Trophoblast cell (in vitro differentiated cells and primary cell): ENCODE measurements around the gene PLCG1.
A peak's percentile ranks its signal among the peaks of the same experiment; 100 is the strongest.

Source experiments
- DNase-seq, 2 donors: peaks; one replicate each; pipeline ENCODE4 v3.0.0-alpha.2; 2016
- H2AFZ ChIP-seq: 2 replicates; pipeline ENCODE4 v1.6.1; 2013; ENCODE audit warnings: low read length, moderate library complexity, mild to moderate bottlenecking; ENCODE audit not compliant: insufficient read depth, poor library complexity
- H2AK5ac ChIP-seq: 2 replicates; pipeline ENCODE4 v1.6.1; 2013; ENCODE audit warnings: mild to moderate bottlenecking, low read length
- H2BK120ac ChIP-seq: 2 replicates; pipeline ENCODE4 v1.6.1; 2013; ENCODE audit warnings: low read length, mild to moderate bottlenecking, moderate library complexity; ENCODE audit not compliant: insufficient read depth, poor library complexity
- H2BK12ac ChIP-seq: 2 replicates; pipeline ENCODE4 v1.6.1; 2013; ENCODE audit warnings: mild to moderate bottlenecking, low read length, moderate library complexity
- H2BK5ac ChIP-seq: 2 replicates; pipeline ENCODE4 v1.6.1; 2013; ENCODE audit warnings: low read length, low read depth, moderate library complexity, mild to moderate bottlenecking; ENCODE audit not compliant: poor library complexity
- H3K14ac ChIP-seq: 2 replicates; pipeline ENCODE4 v1.6.1; 2013; ENCODE audit warnings: mild to moderate bottlenecking, low read length
- H3K18ac ChIP-seq: 2 replicates; pipeline ENCODE4 v1.6.1; 2013; ENCODE audit warnings: mild to moderate bottlenecking, low read length
- H3K23ac ChIP-seq: 2 replicates; pipeline ENCODE4 v1.6.1; 2013; ENCODE audit warnings: low read length
- H3K27ac ChIP-seq: 2 replicates; pipeline ENCODE4 v1.5.1; 2013; ENCODE audit warnings: low read depth, mild to moderate bottlenecking, inconsistent platforms, low read length, moderate library complexity
- H3K27me3 ChIP-seq: 2 replicates; pipeline ENCODE4 v1.6.1; 2013; ENCODE audit warnings: inconsistent platforms, mild to moderate bottlenecking, low read length, moderate library complexity; ENCODE audit not compliant: insufficient read depth
- H3K36me3 ChIP-seq, 2 experiments: 1 replicate in 1 of 2; 2 replicates in 1 of 2; pipeline ENCODE4 v1.6.1; 2013; ENCODE audit warnings: low read length in 2 of 2, mild to moderate bottlenecking in 2 of 2, moderate library complexity in 1 of 2; ENCODE audit not compliant: insufficient read depth in 2 of 2, control insufficient read depth in 1 of 2
- H3K4ac ChIP-seq: 2 replicates; pipeline ENCODE4 v1.6.1; 2013; ENCODE audit warnings: low read depth, mild to moderate bottlenecking, low read length, moderate library complexity
- H3K4me1 ChIP-seq, 2 experiments: 1 replicate in 1 of 2; 2 replicates in 1 of 2; pipeline ENCODE4 v1.6.1; 2013; ENCODE audit warnings: low read length in 2 of 2, mild to moderate bottlenecking in 2 of 2, moderate library complexity in 1 of 2; ENCODE audit not compliant: insufficient read depth in 2 of 2, control insufficient read depth in 1 of 2
- H3K4me2 ChIP-seq: 2 replicates; pipeline ENCODE4 v1.6.1; 2013; ENCODE audit warnings: inconsistent platforms, mild to moderate bottlenecking, low read length, moderate library complexity
- H3K4me3 ChIP-seq: 2 replicates; pipeline ENCODE4 v1.5.1; 2013; ENCODE audit warnings: mild to moderate bottlenecking, low read depth, low read length, inconsistent platforms
- H3K79me1 ChIP-seq: one replicate; pipeline ENCODE4 v1.6.1; 2013; ENCODE audit warnings: low read length
- H3K79me2 ChIP-seq: 2 replicates; pipeline ENCODE4 v1.6.1; 2013; ENCODE audit warnings: low read length, mild to moderate bottlenecking; ENCODE audit not compliant: control insufficient read depth, insufficient read depth, poor library complexity
- H3K9ac ChIP-seq: 2 replicates; pipeline ENCODE4 v1.6.1; 2013; ENCODE audit warnings: mild to moderate bottlenecking, low read length
- H3K9me3 ChIP-seq: 2 replicates; pipeline ENCODE4 v1.6.1; 2013; ENCODE audit warnings: low read depth, mild to moderate bottlenecking, control low read depth, inconsistent platforms, low read length; ENCODE audit not compliant: insufficient read depth
- H4K12ac ChIP-seq: 2 replicates; pipeline ENCODE4 v1.6.1; 2013; ENCODE audit warnings: low read depth, mild to moderate bottlenecking, low read length, moderate library complexity
- H4K8ac ChIP-seq: 2 replicates; pipeline ENCODE4 v1.6.1; 2013; ENCODE audit warnings: low read depth, mild to moderate bottlenecking, low read length, moderate library complexity
- H4K91ac ChIP-seq: one replicate; pipeline ENCODE4 v1.6.1; 2013; ENCODE audit warnings: low read depth, mild to moderate bottlenecking, low read length, moderate library complexity
- WGBS: extraction: QIAGEN DNeasy Blood & Tissue Kit; methylation state at CpG from one replicate; pipeline ENCODE4 v1.1.7; 2013; ENCODE audit warnings: missing lambda C conversion rate; ENCODE audit not compliant: insufficient read length, insufficient coverage; ENCODE audit errors: extremely low coverage; 5-methylcytosine and 5-hydroxymethylcytosine counted together

The PLCG1 gene

DNA sequence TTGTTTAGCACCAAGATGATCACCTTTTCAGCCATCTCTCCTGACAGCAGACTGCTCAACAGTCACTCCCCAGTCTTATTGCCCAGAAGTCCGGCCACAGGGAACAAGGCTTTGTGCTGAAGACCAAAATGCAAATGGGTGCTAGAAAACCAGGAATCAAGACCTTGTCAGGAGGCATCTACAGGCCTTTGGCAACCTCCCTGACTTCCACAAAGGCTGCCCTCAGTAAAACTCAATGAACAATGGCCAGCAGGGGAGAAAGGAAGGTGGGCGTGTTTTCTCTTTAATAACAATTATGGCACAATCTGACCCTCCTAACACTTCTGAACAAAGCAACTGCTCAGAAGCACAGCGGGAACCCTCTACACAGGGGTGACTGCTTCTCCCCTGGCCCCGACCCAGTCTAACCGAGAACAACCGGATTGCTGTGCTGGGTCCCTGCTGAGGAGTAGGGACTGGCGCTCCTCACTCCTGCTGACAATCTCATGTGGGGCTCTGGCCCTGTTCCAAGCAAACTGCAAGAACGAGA lies 41.6 kb downstream of the PLCG1 start:
- no peak overlapping the region for H2BK12ac ChIP-seq
- H3K9ac ChIP-seq: no peak overlapping the region

DNA sequence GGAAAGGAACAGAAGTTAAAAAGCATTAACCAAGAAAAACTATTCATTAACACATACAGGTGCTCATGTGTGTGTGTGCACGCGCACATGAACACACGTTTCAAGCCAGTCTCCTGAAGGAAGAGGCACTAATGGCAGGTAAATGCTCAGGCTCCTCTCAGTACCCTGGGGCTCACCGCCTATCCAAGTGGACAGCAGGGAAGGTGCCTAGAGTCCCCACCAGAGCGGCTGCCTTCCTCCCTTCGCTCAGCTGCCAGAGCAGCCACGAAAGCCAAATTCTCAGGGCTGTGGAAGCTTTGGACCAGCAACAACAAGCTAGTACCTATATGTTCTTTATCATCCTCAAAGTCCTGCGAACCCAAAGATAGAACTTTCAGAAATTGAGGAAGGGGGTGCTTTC lies 42.6 kb downstream of the PLCG1 start:
- no peak overlapping the region for H2BK5ac ChIP-seq
- H3K27me3 ChIP-seq: no peaks in the 10 kb centered on the region
- no peaks in the 10 kb centered on the region for H3K79me1 ChIP-seq
- no peak overlapping the region for H3K9ac ChIP-seq
- no peak overlapping the region for H2BK12ac ChIP-seq
- no peak overlapping the region for H3K18ac ChIP-seq
- H3K79me2 ChIP-seq: no peaks in the 10 kb centered on the region
- no peaks in the 10 kb centered on the region for H3K9me3 ChIP-seq
- no peak overlapping the region for H4K91ac ChIP-seq
- H3K36me3 ChIP-seq: peaks cover 17 to 23% of the 10 kb centered on the region in 2 experiments
- WGBS: no CpG with 5 or more reads among the region's 8 CpGs
- H3K4me1 ChIP-seq: peaks cover 4 to 8% of the 10 kb centered on the region in 2 experiments
- H3K23ac ChIP-seq: no peak overlapping the region
- no peak overlapping the region for H3K14ac ChIP-seq
- H2AK5ac ChIP-seq: no peak overlapping the region
- H3K4me2 ChIP-seq: no peak overlapping the region
- no peak overlapping the region for H3K27ac ChIP-seq
- no peak overlapping the region for H4K12ac ChIP-seq
- no peak overlapping the region for H4K8ac ChIP-seq
- H3K4me3 ChIP-seq: no peak overlapping the region
- H2AFZ ChIP-seq: no peak overlapping the region
- H3K4ac ChIP-seq: no peak overlapping the region
- DNase-seq: no peak
- H2BK120ac ChIP-seq: no peak overlapping the region

More for the DNA sequence above, 41.6 kb downstream of the PLCG1 start:
- no peak overlapping the region for H2BK120ac ChIP-seq
- no peak overlapping the region for H4K91ac ChIP-seq
- no peak overlapping the region for H2AFZ ChIP-seq
- no peak for DNase-seq
- H3K36me3 ChIP-seq: peaks cover 27 to 33% of the 10 kb centered on the region in 2 experiments
- H4K8ac ChIP-seq: no peak overlapping the region
- no peak overlapping the region for H2BK5ac ChIP-seq
- no peak overlapping the region for H3K18ac ChIP-seq
- no CpG with 5 or more reads among the region's 8 CpGs for WGBS
- H3K4me2 ChIP-seq: no peak overlapping the region
- H3K79me1 ChIP-seq: no peaks in the 10 kb centered on the region
- H4K12ac ChIP-seq: no peak overlapping the region
- peaks cover 4 to 8% of the 10 kb centered on the region in 2 experiments for H3K4me1 ChIP-seq
- H3K27ac ChIP-seq: no peak overlapping the region
- H3K4me3 ChIP-seq: peak overlapping the region; percentile 15
- no peak overlapping the region for H3K23ac ChIP-seq
- H3K9me3 ChIP-seq: no peaks in the 10 kb centered on the region
- no peak overlapping the region for H2AK5ac ChIP-seq
- H3K79me2 ChIP-seq: no peaks in the 10 kb centered on the region
- no peak overlapping the region for H3K4ac ChIP-seq
- H3K14ac ChIP-seq: no peak overlapping the region
- H3K27me3 ChIP-seq: no peaks in the 10 kb centered on the region

DNA sequence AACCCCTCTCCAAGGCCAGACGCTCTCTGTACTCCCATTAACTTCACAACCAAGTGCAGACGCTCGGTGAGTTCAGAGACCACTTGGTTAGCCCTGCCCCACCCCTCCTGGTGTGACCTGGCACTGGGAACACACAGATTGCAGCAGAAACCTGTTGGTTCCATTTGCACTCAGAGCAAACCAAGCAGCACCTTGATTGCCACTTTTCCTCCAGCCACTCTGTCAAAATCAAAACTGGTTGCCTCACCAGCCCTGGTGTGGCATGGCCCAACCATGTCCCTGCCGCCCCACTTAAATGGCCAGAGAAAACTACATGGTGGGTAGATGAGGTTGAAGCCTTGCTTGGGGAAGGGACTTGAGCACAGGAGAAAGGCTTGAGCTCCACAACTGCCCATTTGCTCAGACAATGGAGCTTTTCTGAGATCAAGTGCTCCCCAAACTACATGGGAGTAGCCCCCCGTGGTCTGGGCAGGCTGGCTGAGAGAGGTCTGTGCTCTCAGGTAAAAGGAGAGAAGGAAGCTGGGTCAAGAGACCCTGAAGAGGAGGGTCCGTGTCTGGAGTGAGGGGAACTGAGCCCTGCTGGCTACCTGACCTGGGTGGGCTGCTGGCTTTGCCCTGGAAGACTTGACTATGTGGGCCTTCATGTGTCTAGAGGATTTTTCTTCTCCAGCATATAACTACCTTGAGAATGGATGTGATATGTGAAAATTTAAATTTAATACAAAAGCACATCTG lies 43.4 kb downstream of the PLCG1 start:
- Histone ChIP-seq H3K79me1 (no peaks in the 10 kb centered on the region), H3K4me1 (peaks cover 4 to 8% of the 10 kb centered on the region in 2 experiments), H3K18ac (no peak overlapping the region), H3K36me3 (peaks cover 11 to 16% of the 10 kb centered on the region in 2 experiments), H3K4ac (no peak overlapping the region), H3K27me3 (no peaks in the 10 kb centered on the region), H4K12ac (no peak overlapping the region), H3K9me3 (peaks cover 2% of the 10 kb centered on the region), H2BK120ac (no peak overlapping the region), H2BK12ac (no peak overlapping the region), H4K8ac (no peak overlapping the region), H3K23ac (no peak overlapping the region), H3K79me2 (no peaks in the 10 kb centered on the region), H2AFZ (no peak overlapping the region), H2AK5ac (no peak overlapping the region), H3K4me3 (no peak overlapping the region), H4K91ac (no peak overlapping the region), H3K4me2 (no peak overlapping the region), H3K9ac (no peak overlapping the region), H3K27ac (no peak overlapping the region), H2BK5ac (no peak overlapping the region), H3K14ac (no peak overlapping the region)
- WGBS: no CpG with 5 or more reads among the region's 6 CpGs
- no peak for DNase-seq

DNA sequence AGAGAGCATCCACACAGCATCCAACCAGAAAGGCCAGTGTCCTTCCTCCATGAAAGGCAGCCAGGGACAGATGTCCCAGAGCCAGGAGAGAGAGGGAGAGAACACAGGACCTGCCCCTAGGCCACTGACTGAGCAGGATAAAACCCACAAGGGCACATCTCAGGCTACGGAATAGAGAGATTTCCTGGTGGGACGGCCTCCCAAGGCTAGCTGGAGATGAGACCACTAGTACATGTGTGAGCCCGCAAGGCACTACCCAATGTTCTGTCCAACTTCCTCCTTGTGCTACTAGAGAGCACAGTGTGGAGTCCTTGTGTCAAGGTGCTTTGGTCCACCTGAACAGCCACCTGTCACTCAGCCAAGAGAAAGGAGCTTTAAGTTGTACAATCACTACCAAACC lies 44.2 kb downstream of the PLCG1 start:
- Histone ChIP-seq H3K4ac (no peak overlapping the region), H2BK120ac (no peak overlapping the region), H3K14ac (no peak overlapping the region), H3K79me1 (no peaks in the 10 kb centered on the region), H3K27ac (no peak overlapping the region), H3K36me3 (peaks cover 8 to 9% of the 10 kb centered on the region in 2 experiments), H4K8ac (no peak overlapping the region), H3K4me1 (peaks cover 4 to 8% of the 10 kb centered on the region in 2 experiments), H3K79me2 (no peaks in the 10 kb centered on the region), H3K4me3 (no peak overlapping the region), H3K18ac (no peak overlapping the region), H2BK5ac (no peak overlapping the region), H2AK5ac (no peak overlapping the region), H4K12ac (no peak overlapping the region), H2BK12ac (no peak overlapping the region), H3K9ac (no peak overlapping the region), H3K23ac (no peak overlapping the region), H3K9me3 (peaks cover 2% of the 10 kb centered on the region), H4K91ac (no peak overlapping the region), H2AFZ (no peak overlapping the region), H3K4me2 (no peak overlapping the region), H3K27me3 (no peaks in the 10 kb centered on the region)
- no peak for DNase-seq
- WGBS: no CpG with 5 or more reads among the region's 3 CpGs
